Mucosa of rectum (tissue), 2 donors: ENCODE data around the gene WDR5.

Source experiments
- H3K27ac ChIP-seq, 2 donors: one replicate each; pipeline ENCODE4 v1.7.0; 2013; ENCODE audit warnings: inconsistent platforms in 2 of 2, low read depth in 2 of 2, low read length in 2 of 2
- H3K27me3 ChIP-seq, 2 donors: one replicate each; pipeline ENCODE4 v1.7.0; 2013; ENCODE audit warnings: low read length in 2 of 2; ENCODE audit not compliant: control insufficient read depth in 2 of 2, insufficient read depth in 2 of 2
- H3K36me3 ChIP-seq, 2 donors: one replicate each; pipeline ENCODE4 v1.7.0; 2013; ENCODE audit warnings: low read length in 2 of 2; ENCODE audit not compliant: control insufficient read depth in 2 of 2, insufficient read depth in 2 of 2
- H3K4me1 ChIP-seq, 2 donors: one replicate each; pipeline ENCODE4 v1.7.0; 2013; ENCODE audit warnings: low read length in 2 of 2, mild to moderate bottlenecking in 1 of 2; ENCODE audit not compliant: control insufficient read depth in 2 of 2, insufficient read depth in 2 of 2
- H3K4me3 ChIP-seq, 2 donors: one replicate each; pipeline ENCODE4 v1.7.0; 2013; ENCODE audit warnings: low read length in 2 of 2
- H3K9ac ChIP-seq, 2 donors: one replicate each; pipeline ENCODE4 v1.7.0; 2013; ENCODE audit warnings: low read length in 2 of 2, low read depth in 1 of 2, mild to moderate bottlenecking in 1 of 2
- H3K9me3 ChIP-seq, 2 donors: one replicate each; pipeline ENCODE4 v1.7.0; 2013; ENCODE audit warnings: low read length in 2 of 2; ENCODE audit not compliant: control insufficient read depth in 2 of 2
- donor health status: healthy.
- donor health status: Normal muscosa, but diverticular disease.

WDR5 gene

GRCh38 chr9:134198791-134199190, 62.9 kb downstream of the WDR5 start:
- Histone ChIP-seq H3K4me1 (no peaks in the 10 kb centered on the region), H3K36me3 (no peaks in the 10 kb centered on the region), H3K9ac (no peak overlapping the region), H3K4me3 (no peak overlapping the region), H3K27me3 (no peaks in the 10 kb centered on the region), H3K27ac (no peak overlapping the region), H3K9me3 (no peaks in the 10 kb centered on the region)

- Histone ChIP-seq H3K9me3 (no peaks in the 10 kb centered on the region), H3K4me3 (no peak overlapping the region), H3K27ac (no peak overlapping the region), H3K4me1 (peaks cover 0 to 3% of the 10 kb centered on the region in 2 donors), H3K36me3 (no peaks in the 10 kb centered on the region), H3K9ac (no peak overlapping the region), H3K27me3 (no peaks in the 10 kb centered on the region)
These were observed 64.8 kb downstream of the WDR5 start for GRCh38 chr9:134200730-134201129.

GRCh38 chr9:134203224-134203623, 67.3 kb downstream of the WDR5 start:
- Histone ChIP-seq H3K9me3 (no peaks in the 10 kb centered on the region), H3K4me1 (peaks cover 0 to 3% of the 10 kb centered on the region in 2 donors), H3K4me3 (no peak overlapping the region), H3K36me3 (no peaks in the 10 kb centered on the region), H3K9ac (no peak overlapping the region), H3K27ac (no peak overlapping the region), H3K27me3 (no peaks in the 10 kb centered on the region)

DNA sequence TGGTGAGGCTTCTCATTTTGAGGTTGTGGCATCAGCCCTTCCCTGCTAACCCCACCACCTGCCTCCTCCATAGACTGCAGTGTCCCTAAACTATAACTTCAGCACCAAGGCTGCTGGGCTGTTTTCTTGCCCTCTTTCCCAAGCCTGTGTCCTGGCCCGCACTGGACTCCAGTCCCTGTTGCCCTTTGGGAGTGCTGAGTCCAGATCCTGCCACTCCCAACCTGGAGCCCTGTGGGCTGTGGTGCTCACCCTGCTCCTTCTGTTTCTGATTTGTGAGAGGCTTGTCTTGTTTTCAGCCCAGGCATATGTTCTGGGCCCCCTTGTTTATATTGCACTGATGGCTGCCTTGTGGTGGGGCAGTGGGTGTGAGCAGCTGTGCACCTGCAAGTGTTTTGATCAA, 68.2 kb downstream of the WDR5 start:
- Histone ChIP-seq H3K36me3 (no peaks in the 10 kb centered on the region), H3K27ac (no peak overlapping the region), H3K9ac (no peak overlapping the region), H3K27me3 (no peaks in the 10 kb centered on the region), H3K9me3 (no peaks in the 10 kb centered on the region), H3K4me1 (peaks cover 0 to 3% of the 10 kb centered on the region in 2 donors), H3K4me3 (no peak overlapping the region)

- Histone ChIP-seq H3K27me3 (no peaks in the 10 kb centered on the region), H3K4me1 (peaks cover 0 to 3% of the 10 kb centered on the region in 2 donors), H3K27ac (peak overlapping the region in 1 of 2 donors; percentile 16), H3K9me3 (no peaks in the 10 kb centered on the region), H3K4me3 (no peak overlapping the region), H3K9ac (no peak overlapping the region), H3K36me3 (no peaks in the 10 kb centered on the region)
These were observed 69.2 kb downstream of the WDR5 start for GRCh38 chr9:134204991-134205578.

DNA sequence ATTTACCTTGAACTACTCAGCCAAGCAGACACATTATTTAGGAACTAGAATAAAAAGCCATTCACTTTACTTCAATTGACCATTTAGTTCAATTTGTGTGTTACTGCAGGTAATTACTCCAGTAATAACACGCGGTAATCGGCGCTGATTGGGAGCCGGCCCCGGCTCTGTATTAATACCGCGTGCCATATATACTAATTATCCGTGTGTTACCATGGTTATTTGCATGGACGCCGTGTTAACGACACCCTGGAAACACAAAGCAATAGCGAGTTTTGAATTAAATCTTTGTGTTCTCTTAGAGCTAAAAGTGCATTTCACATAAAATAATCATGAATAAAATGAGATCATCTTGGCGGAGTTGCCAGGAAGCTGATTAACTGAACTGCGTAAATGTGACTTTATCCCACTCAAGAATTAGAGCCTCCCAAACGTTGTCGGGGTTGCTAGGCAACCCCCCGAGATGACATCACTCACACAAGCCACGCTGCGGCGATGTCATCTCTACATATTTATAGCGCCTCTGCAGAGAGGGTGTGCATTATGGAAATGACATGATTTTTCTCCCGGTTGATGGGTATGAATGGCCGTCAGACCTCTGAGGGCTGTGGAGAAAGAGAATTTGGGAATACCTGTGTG, 69.9 kb downstream of the WDR5 start:
- no peak overlapping the region for H3K9ac ChIP-seq
- H3K4me3 ChIP-seq, result no peak overlapping the region
- no peak overlapping the region for H3K27ac ChIP-seq

GRCh38 chr9:134206311-134207300, 70.7 kb downstream of the WDR5 start:
- no peaks in the 10 kb centered on the region for H3K9me3 ChIP-seq
- H3K4me3 ChIP-seq, result no peak overlapping the region
- H3K36me3 ChIP-seq, result no peaks in the 10 kb centered on the region
- no peak overlapping the region for H3K9ac ChIP-seq
- H3K27ac ChIP-seq, result no peak overlapping the region
- H3K4me1 ChIP-seq, result peaks cover 0 to 3% of the 10 kb centered on the region in 2 donors
- H3K27me3 ChIP-seq, result no peaks in the 10 kb centered on the region

More for the DNA sequence above, 69.9 kb downstream of the WDR5 start:
- H3K27me3 ChIP-seq, result no peaks in the 10 kb centered on the region
- no peaks in the 10 kb centered on the region for H3K36me3 ChIP-seq
- no peaks in the 10 kb centered on the region for H3K9me3 ChIP-seq
- peaks cover 0 to 3% of the 10 kb centered on the region in 2 donors for H3K4me1 ChIP-seq

DNA sequence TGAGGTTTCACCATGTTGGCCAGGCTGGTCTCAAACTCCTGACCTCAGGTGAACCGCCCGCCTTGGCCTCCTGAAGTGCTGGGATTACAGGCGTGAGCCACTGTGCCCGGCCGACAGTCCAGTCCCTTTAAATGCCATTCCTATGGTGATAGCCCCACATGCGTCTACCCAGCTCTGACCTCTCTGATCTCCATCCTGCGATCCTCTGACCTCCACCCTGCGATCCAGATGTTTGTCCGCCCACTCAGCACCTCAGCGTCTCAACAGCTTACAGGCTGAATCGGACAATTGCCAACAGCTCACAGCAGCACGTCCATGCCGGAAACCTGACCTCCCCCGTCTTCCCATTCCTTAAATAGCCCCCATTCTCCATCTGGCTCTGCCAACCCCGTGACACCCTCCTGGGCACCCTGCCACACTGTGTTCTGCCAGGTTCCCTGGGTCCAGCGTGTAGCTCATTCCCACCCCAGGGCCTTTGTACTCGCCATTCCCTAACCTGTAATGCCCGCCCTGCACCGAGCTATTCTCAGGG, 72.5 kb downstream of the WDR5 start:
- H3K9ac ChIP-seq, result no peak overlapping the region
- peaks cover 0 to 3% of the 10 kb centered on the region in 2 donors for H3K4me1 ChIP-seq
- no peaks in the 10 kb centered on the region for H3K36me3 ChIP-seq
- no peak overlapping the region for H3K27ac ChIP-seq
- H3K27me3 ChIP-seq, result no peaks in the 10 kb centered on the region
- H3K4me3 ChIP-seq, result no peak overlapping the region
- H3K9me3 ChIP-seq, result peaks cover 4 to 6% of the 10 kb centered on the region in 2 donors

DNA sequence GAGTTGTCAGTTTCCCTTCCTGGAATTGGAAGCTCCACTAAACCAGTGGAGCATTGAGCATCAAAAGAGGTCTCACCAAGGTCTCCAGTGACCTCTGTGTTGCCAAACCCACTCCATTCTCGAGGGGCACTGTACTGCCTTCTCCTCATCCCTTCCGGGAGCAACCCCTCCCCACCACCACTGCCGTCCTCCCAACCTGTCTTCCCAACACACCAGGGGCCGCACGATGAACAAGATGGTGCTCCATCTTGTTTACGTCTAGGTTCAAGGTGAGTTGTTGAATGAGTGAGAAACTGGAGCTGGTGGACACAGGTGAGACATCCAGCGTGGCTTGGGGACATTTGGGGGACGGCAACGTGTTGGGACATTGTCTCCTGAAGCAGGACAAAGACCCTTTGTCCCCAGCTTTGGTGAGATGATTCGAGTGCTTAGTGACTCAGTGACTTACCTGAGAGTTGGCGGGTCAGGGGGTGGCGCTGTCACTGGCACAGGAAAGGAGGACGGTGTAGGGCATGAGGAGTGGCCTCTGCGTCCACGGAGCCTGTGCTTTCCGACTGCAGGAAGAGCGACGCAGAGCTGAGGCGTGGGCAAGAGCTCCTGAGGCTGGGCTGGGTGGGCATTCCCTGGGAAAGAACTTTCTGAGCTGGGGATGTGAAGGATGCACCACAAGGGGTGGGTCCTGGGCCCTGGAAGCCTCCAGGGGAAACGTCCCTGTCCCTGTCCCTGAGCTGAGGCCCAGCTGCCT, 73.3 kb downstream of the WDR5 start:
- peaks cover 4 to 6% of the 10 kb centered on the region in 2 donors for H3K9me3 ChIP-seq
- peaks cover 0 to 3% of the 10 kb centered on the region in 2 donors for H3K4me1 ChIP-seq
- no peak overlapping the region for H3K9ac ChIP-seq
- no peaks in the 10 kb centered on the region for H3K36me3 ChIP-seq
- H3K27me3 ChIP-seq, result no peaks in the 10 kb centered on the region
- H3K27ac ChIP-seq, result no peak overlapping the region
- H3K4me3 ChIP-seq, result no peak overlapping the region
